ENCODE data around the gene YEATS4. TPM values are rescaled to one million over a fixed set of nuclear protein-coding genes. Genes with fewer than 3 reads are reported as not detected.
A peak's percentile ranks its signal among the peaks of the same experiment; 100 is the strongest.

The YEATS4 gene
- total RNA-seq, 6 experiments from 2014 or later = 7.3 to 11.1 (median 10.4) TPM

- no peak for TF ChIP-seq CTCF (IDR thresholded peaks at IDR 0.05)
- Mint-ChIP-seq H3K4me1 (ENCODE audit: low read depth) (peaks cover 27% of the 10 kb centered on the region), H3K27ac (no peak overlapping the region), H3K36me3 (ENCODE audit: low read depth) (no peaks in the 10 kb centered on the region; the same call in 1 of the 2 replicates), H3K27me3 (ENCODE audit: insufficient read depth) (peaks cover 4% of the 10 kb centered on the region), H3K9me3 (no peaks in the 10 kb centered on the region), H3K4me3 (no peak overlapping the region)
- DNase-seq = no peak
Measured at GRCh38 chr12:69355363-69356028, 4.0 kb upstream of the YEATS4 start.

GRCh38 chr12:69360348-69360672 lies 767 bp downstream of the YEATS4 start:
- Mint-ChIP-seq H3K4me1 (ENCODE audit: low read depth) (peaks cover 27% of the 10 kb centered on the region), H3K9me3 (no peaks in the 10 kb centered on the region), H3K36me3 (ENCODE audit: low read depth) (no peaks in the 10 kb centered on the region; the same call in 1 of the 2 replicates), H3K27ac (peak overlapping the region; percentile 83), H3K27me3 (ENCODE audit: insufficient read depth) (peaks cover 2% of the 10 kb centered on the region; the same call in 1 of the 2 replicates), H3K4me3 (peak overlapping the region; percentile 89)
- DNase-seq = no peak
- TF ChIP-seq CTCF (IDR thresholded peaks at IDR 0.05) = no peak

GRCh38 chr12:69366796-69367195 lies 7.3 kb downstream of the YEATS4 start:
- no peak for DNase-seq
- H3K4me1 Mint-ChIP-seq (ENCODE audit: low read depth) = no peaks in the 10 kb centered on the region
- peaks cover 1% of the 10 kb centered on the region; the same call in 1 of the 2 replicates for H3K27me3 Mint-ChIP-seq (ENCODE audit: insufficient read depth)
- H3K36me3 Mint-ChIP-seq (ENCODE audit: low read depth) = peaks cover 4% of the 10 kb centered on the region; the same call in 1 of the 2 replicates
- no peaks in the 10 kb centered on the region for H3K9me3 Mint-ChIP-seq
- H3K4me3 Mint-ChIP-seq = no peak overlapping the region
- H3K27ac Mint-ChIP-seq = no peak overlapping the region
- TF ChIP-seq CTCF (IDR thresholded peaks at IDR 0.05) = no peak

GRCh38 chr12:69368171-69368570 lies 8.6 kb downstream of the YEATS4 start:
- no peak for DNase-seq
- no peak overlapping the region for H3K27ac Mint-ChIP-seq
- no peaks in the 10 kb centered on the region for H3K9me3 Mint-ChIP-seq
- H3K36me3 Mint-ChIP-seq (ENCODE audit: low read depth) = peaks cover 12% of the 10 kb centered on the region
- H3K4me1 Mint-ChIP-seq (ENCODE audit: low read depth) = no peaks in the 10 kb centered on the region
- no peak for TF ChIP-seq CTCF (IDR thresholded peaks at IDR 0.05)
- peaks cover 3% of the 10 kb centered on the region; the same call in 1 of the 2 replicates for H3K27me3 Mint-ChIP-seq (ENCODE audit: insufficient read depth)
- H3K4me3 Mint-ChIP-seq = no peak overlapping the region

GRCh38 chr12:69383074-69383473 lies 23.5 kb downstream of the YEATS4 start:
- Mint-ChIP-seq H3K4me3 (no peak overlapping the region), H3K27me3 (ENCODE audit: insufficient read depth) (no peaks in the 10 kb centered on the region), H3K27ac (no peak overlapping the region), H3K36me3 (ENCODE audit: low read depth) (peaks cover 5% of the 10 kb centered on the region), H3K4me1 (ENCODE audit: low read depth) (peaks cover 6% of the 10 kb centered on the region; the same call in 1 of the 2 replicates), H3K9me3 (no peaks in the 10 kb centered on the region)
- no peak for TF ChIP-seq CTCF (IDR thresholded peaks at IDR 0.05)
- no peak for DNase-seq

Data from HFFc6 (cell line).